Nephron progenitor cell (in vitro differentiated cells): ENCODE results near the gene DENR.
A peak's percentile ranks its signal among the peaks of the same experiment; 100 is the strongest.

Experiments used
- DNase-seq: peaks from one replicate; pipeline ENCODE4 v3.0.0; 2021
- H3K27ac Mint-ChIP-seq: 2 replicates; pipeline ENCODE4 v1.8.0; 2021; ENCODE audit warnings: mild to moderate bottlenecking, moderate library complexity, mixed read lengths
- H3K27me3 Mint-ChIP-seq: 2 replicates; pipeline ENCODE4 v1.8.0; 2021; ENCODE audit warnings: mild to moderate bottlenecking, low read depth, mixed read lengths; ENCODE audit not compliant: poor library complexity
- H3K36me3 Mint-ChIP-seq: 2 replicates; pipeline ENCODE4 v1.8.0; 2021; ENCODE audit warnings: low read depth, mixed read lengths
- H3K4me1 Mint-ChIP-seq: 2 replicates; pipeline ENCODE4 v1.8.0; 2021; ENCODE audit warnings: mixed read lengths
- H3K4me3 Mint-ChIP-seq: 2 replicates; pipeline ENCODE4 v1.8.0; 2021; ENCODE audit warnings: mild to moderate bottlenecking, moderate library complexity, mixed read lengths
- H3K9me3 Mint-ChIP-seq: 2 replicates; pipeline ENCODE4 v1.8.0; 2021; ENCODE audit warnings: mild to moderate bottlenecking, moderate library complexity, mixed read lengths
- TF ChIP-seq, protein P1 (sequence below): fragments of 200-600 bp; sonication (generic); IDR thresholded peaks from 2 replicates; pipeline ENCODE4 v1.5.0; 2021; ENCODE audit warnings: antibody characterized with exemption

DENR gene

DNA sequence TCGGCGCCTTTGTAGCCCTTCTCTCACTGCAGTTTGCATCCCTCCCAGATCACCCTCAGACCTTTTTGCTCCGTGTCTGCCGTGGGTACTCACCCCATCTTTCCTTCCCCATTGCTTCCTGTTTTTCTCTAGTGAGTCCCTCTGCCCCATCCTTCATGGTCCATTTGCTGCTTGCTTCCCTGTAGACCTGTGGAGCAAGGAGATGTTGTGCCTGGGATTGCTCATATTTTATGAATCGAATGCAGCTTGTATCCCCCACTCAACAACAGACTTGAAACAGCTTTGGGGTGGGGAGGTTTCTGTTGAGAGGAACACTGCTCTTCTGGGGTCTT is 661 bp downstream of the DENR start:
- TF ChIP-seq, protein P1, sequence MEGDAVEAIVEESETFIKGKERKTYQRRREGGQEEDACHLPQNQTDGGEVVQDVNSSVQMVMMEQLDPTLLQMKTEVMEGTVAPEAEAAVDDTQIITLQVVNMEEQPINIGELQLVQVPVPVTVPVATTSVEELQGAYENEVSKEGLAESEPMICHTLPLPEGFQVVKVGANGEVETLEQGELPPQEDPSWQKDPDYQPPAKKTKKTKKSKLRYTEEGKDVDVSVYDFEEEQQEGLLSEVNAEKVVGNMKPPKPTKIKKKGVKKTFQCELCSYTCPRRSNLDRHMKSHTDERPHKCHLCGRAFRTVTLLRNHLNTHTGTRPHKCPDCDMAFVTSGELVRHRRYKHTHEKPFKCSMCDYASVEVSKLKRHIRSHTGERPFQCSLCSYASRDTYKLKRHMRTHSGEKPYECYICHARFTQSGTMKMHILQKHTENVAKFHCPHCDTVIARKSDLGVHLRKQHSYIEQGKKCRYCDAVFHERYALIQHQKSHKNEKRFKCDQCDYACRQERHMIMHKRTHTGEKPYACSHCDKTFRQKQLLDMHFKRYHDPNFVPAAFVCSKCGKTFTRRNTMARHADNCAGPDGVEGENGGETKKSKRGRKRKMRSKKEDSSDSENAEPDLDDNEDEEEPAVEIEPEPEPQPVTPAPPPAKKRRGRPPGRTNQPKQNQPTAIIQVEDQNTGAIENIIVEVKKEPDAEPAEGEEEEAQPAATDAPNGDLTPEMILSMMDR: no peak
- no peak for DNase-seq
- peaks cover 44% of the 10 kb centered on the region for H3K36me3 Mint-ChIP-seq
- peaks cover 4% of the 10 kb centered on the region for H3K9me3 Mint-ChIP-seq
- H3K4me3 Mint-ChIP-seq: peak overlapping the region; percentile 94
- H3K27me3 Mint-ChIP-seq: peaks cover 13% of the 10 kb centered on the region
- peaks cover 50% of the 10 kb centered on the region for H3K4me1 Mint-ChIP-seq
- H3K27ac Mint-ChIP-seq: peak overlapping the region; percentile 79

DNA sequence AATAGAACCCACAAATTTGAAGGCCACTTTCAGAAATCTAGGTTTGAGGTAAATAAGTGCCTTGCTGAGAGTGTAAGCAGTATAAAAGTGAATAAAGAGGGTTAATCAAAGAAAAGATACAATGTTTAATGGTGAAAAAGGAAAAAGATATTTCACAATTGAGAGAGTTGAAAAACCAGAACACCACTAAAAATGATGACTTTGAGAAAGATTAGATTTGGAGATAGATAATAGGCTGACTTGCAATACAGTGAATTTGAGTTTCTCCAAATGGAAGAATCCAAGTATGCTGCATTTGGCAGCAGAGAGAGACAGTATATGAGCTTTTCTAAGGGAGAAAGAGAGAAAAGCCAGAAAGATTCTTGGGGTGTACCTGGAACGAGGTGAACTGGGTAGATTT is 2.2 kb downstream of the DENR start:
- DNase-seq: no peak
- no peak overlapping the region for H3K4me3 Mint-ChIP-seq
- no peak overlapping the region for H3K27ac Mint-ChIP-seq
- peaks cover 56% of the 10 kb centered on the region for H3K36me3 Mint-ChIP-seq
- TF ChIP-seq, protein P1: no peak
- peaks cover 4% of the 10 kb centered on the region for H3K9me3 Mint-ChIP-seq
- peaks cover 48% of the 10 kb centered on the region for H3K4me1 Mint-ChIP-seq
- peaks cover 9% of the 10 kb centered on the region for H3K27me3 Mint-ChIP-seq

GRCh38 chr12:122757568-122757967 is 4.9 kb downstream of the DENR start:
- peaks cover 23% of the 10 kb centered on the region for H3K4me1 Mint-ChIP-seq
- H3K9me3 Mint-ChIP-seq: no peaks in the 10 kb centered on the region
- no peak for DNase-seq
- peaks cover 66% of the 10 kb centered on the region for H3K36me3 Mint-ChIP-seq
- H3K4me3 Mint-ChIP-seq: no peak overlapping the region
- no peaks in the 10 kb centered on the region for H3K27me3 Mint-ChIP-seq
- TF ChIP-seq, protein P1: no peak
- H3K27ac Mint-ChIP-seq: peak overlapping the region; percentile 11

- DNase-seq: no peak
- TF ChIP-seq, protein P1: no peak
- no peaks in the 10 kb centered on the region for H3K27me3 Mint-ChIP-seq
- H3K4me3 Mint-ChIP-seq: no peak overlapping the region
- no peaks in the 10 kb centered on the region for H3K4me1 Mint-ChIP-seq
- no peak overlapping the region for H3K27ac Mint-ChIP-seq
- H3K9me3 Mint-ChIP-seq: no peaks in the 10 kb centered on the region
- H3K36me3 Mint-ChIP-seq: no peaks in the 10 kb centered on the region
Observed at GRCh38 chr12:122785503-122785902, 32.9 kb downstream of the DENR start.

- Mint-ChIP-seq H3K27me3 (peaks cover 4% of the 10 kb centered on the region), H3K9me3 (no peaks in the 10 kb centered on the region), H3K4me3 (no peak overlapping the region), H3K27ac (no peak overlapping the region), H3K36me3 (no peaks in the 10 kb centered on the region), H3K4me1 (no peaks in the 10 kb centered on the region)
- TF ChIP-seq, protein P1: no peak
- no peak for DNase-seq
Observed at GRCh38 chr12:122788387-122788786, 35.8 kb downstream of the DENR start.

GRCh38 chr12:122789637-122790036 is 37.0 kb downstream of the DENR start:
- no peak for DNase-seq
- H3K9me3 Mint-ChIP-seq: no peaks in the 10 kb centered on the region
- H3K36me3 Mint-ChIP-seq: no peaks in the 10 kb centered on the region
- H3K4me1 Mint-ChIP-seq: no peaks in the 10 kb centered on the region
- H3K27me3 Mint-ChIP-seq: peaks cover 4% of the 10 kb centered on the region
- H3K27ac Mint-ChIP-seq: no peak overlapping the region
- H3K4me3 Mint-ChIP-seq: no peak overlapping the region
- TF ChIP-seq, protein P1: no peak
